Skeletal muscle tissue (tissue), 4 donors: ENCODE measurements around the gene SCN9A. TPM values are rescaled to one million over a fixed set of nuclear protein-coding genes. Genes with fewer than 3 reads are reported as not detected.
"Not testable (repeated sequence)": the region's sequence is repeated elsewhere in the genome, so short reads cannot be mapped to it uniquely, and the experiment has no call there.

Experiments used
- H3K27ac ChIP-seq: one replicate; pipeline ENCODE4 v1.7.0; 2013; ENCODE audit warnings: mild to moderate bottlenecking, low read depth, low read length, inconsistent platforms
- H3K27me3 ChIP-seq, 3 donors: one replicate each; pipeline ENCODE4 v1.7.0; 2013; ENCODE audit warnings: low read length in 3 of 3; ENCODE audit not compliant: control insufficient read depth in 3 of 3, insufficient read depth in 3 of 3
- H3K36me3 ChIP-seq, 3 donors: one replicate each; pipeline ENCODE4 v1.7.0; 2013; ENCODE audit warnings: low read length in 3 of 3; ENCODE audit not compliant: control insufficient read depth in 3 of 3, insufficient read depth in 3 of 3
- H3K4me1 ChIP-seq, 3 donors: one replicate each; pipeline ENCODE4 v1.7.0; 2013; ENCODE audit warnings: low read length in 3 of 3, mild to moderate bottlenecking in 3 of 3; ENCODE audit not compliant: control insufficient read depth in 3 of 3, insufficient read depth in 3 of 3
- H3K4me3 ChIP-seq, 3 donors: one replicate each; pipeline ENCODE4 v1.7.0; 2013; ENCODE audit warnings: low read length in 3 of 3
- H3K9ac ChIP-seq, 3 donors: one replicate each; pipeline ENCODE4 v1.7.0; 2013; ENCODE audit warnings: low read length in 3 of 3, mild to moderate bottlenecking in 3 of 3, moderate library complexity in 2 of 3, low read depth in 1 of 3
- H3K9me3 ChIP-seq, 3 donors: one replicate each; pipeline ENCODE4 v1.7.0; 2013; ENCODE audit warnings: low read length in 3 of 3; ENCODE audit not compliant: control insufficient read depth in 3 of 3
- total RNA-seq: library from RNA; depleted of rRNA; stranded (reverse); fragments of >200 nt; gene quantifications from one replicate; pipeline ENCODE4 v1.2.3, GENCODE V29; 2014
- donor health status: Osteomylitis.

The SCN9A gene
- total RNA-seq, 1 donor from 2014 or later, result 14.1 TPM

DNA sequence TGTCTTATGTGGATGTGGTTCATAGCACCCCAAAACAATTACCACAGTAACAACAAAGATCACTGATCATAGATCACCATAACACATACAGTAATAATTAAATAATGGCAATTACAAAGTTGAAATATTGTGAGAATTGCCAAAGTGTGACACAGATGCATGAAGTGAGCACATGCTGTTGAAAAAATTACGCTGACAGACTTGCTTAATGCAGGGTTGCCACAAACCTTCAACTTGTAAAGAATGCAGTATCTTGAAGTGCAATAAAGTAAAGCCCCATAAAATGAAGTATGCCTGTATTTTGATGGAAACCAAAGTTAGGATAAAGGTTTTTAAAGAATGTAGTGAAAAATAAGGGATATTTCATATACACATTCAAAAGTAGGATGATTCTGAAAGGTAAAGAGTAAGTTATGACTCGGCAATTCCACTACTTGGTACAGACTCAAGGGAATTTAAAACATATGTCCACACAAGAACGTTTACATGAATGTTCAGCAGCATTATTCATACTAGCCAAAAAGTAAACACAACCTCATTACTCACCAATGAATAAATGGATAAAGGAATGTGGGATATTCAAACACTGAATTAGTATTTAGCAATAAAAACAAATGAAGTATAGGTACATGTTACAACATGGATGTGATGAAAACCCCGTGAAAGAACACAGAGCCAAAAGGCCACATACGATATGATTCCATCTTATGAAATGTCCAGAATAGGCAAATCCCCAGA is 61.6 kb downstream of the SCN9A start:
- Histone ChIP-seq H3K36me3 (no peaks in the 10 kb centered on the region), H3K4me3 (no peak overlapping the region), H3K9ac (no peak overlapping the region), H3K4me1 (no peaks in the 10 kb centered on the region), H3K27me3 (no peaks in the 10 kb centered on the region), H3K9me3 (no peaks in the 10 kb centered on the region), H3K27ac (no peak overlapping the region)

- not testable (repeated sequence) for H3K4me3 ChIP-seq, H3K4me1 ChIP-seq, H3K36me3 ChIP-seq, H3K27ac ChIP-seq, H3K27me3 ChIP-seq, H3K9ac ChIP-seq, H3K9me3 ChIP-seq
Observed at GRCh38 chr2:166312863-166313262, 62.9 kb downstream of the SCN9A start.

- Histone ChIP-seq H3K9ac (no peak overlapping the region), H3K4me1 (no peaks in the 10 kb centered on the region)
Observed at GRCh38 chr2:166307326-166307725, 68.4 kb downstream of the SCN9A start.

DNA sequence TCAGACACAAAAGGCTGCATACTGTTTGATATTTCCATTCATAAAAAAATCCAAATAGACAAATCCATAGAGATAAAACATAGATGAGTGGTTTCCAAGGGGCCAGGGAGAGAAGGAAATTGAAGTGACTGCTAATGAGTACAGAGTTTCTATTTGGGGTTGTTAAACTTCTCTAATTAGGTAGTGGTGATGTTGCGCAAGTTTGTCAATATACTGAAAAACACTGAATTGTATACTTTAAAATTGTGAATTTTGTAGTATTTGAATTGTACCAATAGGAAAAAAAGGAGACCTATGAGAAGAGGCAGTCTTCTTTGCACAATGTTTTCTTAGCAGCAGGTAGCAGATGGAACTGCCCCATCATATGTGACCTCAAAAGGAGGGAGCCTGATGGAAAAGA is 71.1 kb downstream of the SCN9A start:
- Histone ChIP-seq H3K4me1 (no peaks in the 10 kb centered on the region), H3K9me3 (no peaks in the 10 kb centered on the region), H3K36me3 (no peaks in the 10 kb centered on the region), H3K9ac (no peak overlapping the region), H3K27me3 (no peaks in the 10 kb centered on the region), H3K4me3 (no peak overlapping the region), H3K27ac (no peak overlapping the region)

More at GRCh38 chr2:166307326-166307725, 68.4 kb downstream of the SCN9A start:
- Histone ChIP-seq H3K27me3 (no peaks in the 10 kb centered on the region), H3K9me3 (no peaks in the 10 kb centered on the region), H3K27ac (no peak overlapping the region), H3K4me3 (no peak overlapping the region), H3K36me3 (no peaks in the 10 kb centered on the region)

DNA sequence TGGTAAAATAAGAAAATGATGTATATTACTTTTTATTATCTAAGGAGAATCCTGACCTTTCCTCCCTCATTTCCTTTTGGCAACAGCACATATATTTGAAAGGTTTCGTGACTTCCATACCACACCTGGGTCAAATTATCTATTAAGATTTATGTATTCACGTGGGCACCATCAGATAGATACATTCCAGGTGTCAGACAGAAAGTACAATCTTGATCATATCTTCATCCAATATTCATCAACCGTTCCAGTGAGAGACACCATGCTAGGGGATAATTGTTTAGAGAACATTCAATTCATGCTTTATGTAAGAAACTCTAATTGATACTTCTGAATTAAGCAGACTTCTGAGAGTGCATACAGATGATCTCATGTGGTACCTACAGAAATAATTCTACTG is 73.7 kb downstream of the SCN9A start:
- H3K27ac ChIP-seq, result no peak overlapping the region
- H3K9me3 ChIP-seq, result no peaks in the 10 kb centered on the region
- H3K27me3 ChIP-seq, result no peaks in the 10 kb centered on the region
- no peaks in the 10 kb centered on the region for H3K4me1 ChIP-seq
- no peaks in the 10 kb centered on the region for H3K36me3 ChIP-seq
- H3K9ac ChIP-seq, result no peak overlapping the region
- no peak overlapping the region for H3K4me3 ChIP-seq

DNA sequence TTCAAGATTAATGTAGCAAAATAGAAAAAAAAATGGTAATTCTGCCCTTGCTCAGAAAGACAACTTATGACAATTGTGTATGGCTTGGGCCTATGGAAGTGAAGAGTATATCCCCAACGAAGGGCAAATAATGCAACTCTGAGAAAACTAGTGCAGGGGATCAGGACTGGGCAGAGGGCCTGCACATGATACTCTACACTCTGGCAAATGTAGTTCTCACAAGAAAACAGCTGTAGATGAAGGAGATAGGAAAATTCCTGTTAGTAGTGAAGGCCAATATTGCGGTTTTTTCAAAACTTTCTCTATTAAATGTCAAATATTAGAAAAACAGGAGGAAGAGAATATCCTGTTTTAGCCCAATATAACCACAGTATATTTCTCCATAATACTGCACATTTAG is 77.8 kb downstream of the SCN9A start:
- H3K4me3 ChIP-seq, result no peak overlapping the region
- H3K36me3 ChIP-seq, result no peaks in the 10 kb centered on the region
- no peaks in the 10 kb centered on the region for H3K9me3 ChIP-seq
- no peak overlapping the region for H3K9ac ChIP-seq
- H3K27ac ChIP-seq, result no peak overlapping the region
- H3K4me1 ChIP-seq, result no peaks in the 10 kb centered on the region
- H3K27me3 ChIP-seq, result no peaks in the 10 kb centered on the region

DNA sequence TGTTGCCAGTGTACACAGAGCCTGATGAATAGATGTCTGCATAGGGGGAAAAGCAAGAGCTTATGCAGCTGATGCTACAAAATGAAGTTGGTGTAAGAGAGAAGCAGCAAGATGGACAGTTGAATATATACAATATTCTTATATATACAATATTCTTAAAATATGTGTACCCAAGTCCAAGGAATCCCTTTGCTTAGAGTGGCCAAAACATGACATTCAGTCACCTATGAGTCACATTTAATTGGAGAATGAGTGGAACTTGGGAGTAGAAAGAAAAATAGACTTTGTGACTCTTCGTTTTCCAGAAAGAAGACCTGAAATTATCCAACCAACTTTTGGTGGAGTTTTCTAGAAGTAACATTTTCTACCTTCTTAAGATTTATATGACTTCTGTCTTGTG is 81.8 kb downstream of the SCN9A start:
- no peak overlapping the region for H3K4me3 ChIP-seq
- no peak overlapping the region for H3K27ac ChIP-seq
- no peaks in the 10 kb centered on the region for H3K27me3 ChIP-seq
- H3K9ac ChIP-seq, result no peak overlapping the region
- no peaks in the 10 kb centered on the region for H3K4me1 ChIP-seq
- H3K36me3 ChIP-seq, result no peaks in the 10 kb centered on the region
- no peaks in the 10 kb centered on the region for H3K9me3 ChIP-seq

GRCh38 chr2:166285215-166285614 is 90.5 kb downstream of the SCN9A start:
- Histone ChIP-seq H3K4me3 (no peak overlapping the region), H3K4me1 (no peaks in the 10 kb centered on the region), H3K9me3 (no peaks in the 10 kb centered on the region), H3K27me3 (no peaks in the 10 kb centered on the region), H3K36me3 (no peaks in the 10 kb centered on the region), H3K9ac (no peak overlapping the region), H3K27ac (no peak overlapping the region)

DNA sequence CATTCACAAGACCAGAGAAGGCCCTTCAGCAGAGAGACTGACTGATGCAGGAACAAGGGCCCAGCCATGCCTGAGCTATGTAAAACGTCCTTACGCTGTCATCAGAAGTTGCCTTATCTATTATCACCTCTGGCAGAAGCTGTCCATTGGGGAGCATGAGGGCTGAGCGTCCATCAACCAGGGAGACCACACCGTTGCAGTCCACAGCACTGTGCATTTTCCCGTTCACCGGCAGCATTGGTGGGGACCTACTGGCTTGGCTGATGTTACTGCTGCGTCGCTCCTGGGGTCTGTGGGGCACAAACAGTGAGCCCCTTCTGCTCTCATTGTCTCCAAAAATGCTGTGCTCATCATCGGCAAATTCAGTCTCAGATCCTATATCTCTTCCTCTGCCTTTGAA is 91.4 kb downstream of the SCN9A start:
- H3K4me1 ChIP-seq, result no peaks in the 10 kb centered on the region
- no peaks in the 10 kb centered on the region for H3K27me3 ChIP-seq
- H3K9me3 ChIP-seq, result no peaks in the 10 kb centered on the region
- H3K36me3 ChIP-seq, result no peaks in the 10 kb centered on the region
- no peak overlapping the region for H3K9ac ChIP-seq
- H3K27ac ChIP-seq, result no peak overlapping the region
- no peak overlapping the region for H3K4me3 ChIP-seq

GRCh38 chr2:166282154-166282553 is 93.6 kb downstream of the SCN9A start:
- no peak overlapping the region for H3K4me3 ChIP-seq
- no peaks in the 10 kb centered on the region for H3K9me3 ChIP-seq
- no peaks in the 10 kb centered on the region for H3K4me1 ChIP-seq
- H3K36me3 ChIP-seq, result no peaks in the 10 kb centered on the region
- no peak overlapping the region for H3K9ac ChIP-seq
- no peak overlapping the region for H3K27ac ChIP-seq
- no peaks in the 10 kb centered on the region for H3K27me3 ChIP-seq
